Measurements from ENCODE around the gene ZFYVE9.
"Not testable (repeated sequence)": the region's sequence is repeated elsewhere in the genome, so short reads cannot be mapped to it uniquely, and the experiment has no call there.

ZFYVE9 gene, protein sequence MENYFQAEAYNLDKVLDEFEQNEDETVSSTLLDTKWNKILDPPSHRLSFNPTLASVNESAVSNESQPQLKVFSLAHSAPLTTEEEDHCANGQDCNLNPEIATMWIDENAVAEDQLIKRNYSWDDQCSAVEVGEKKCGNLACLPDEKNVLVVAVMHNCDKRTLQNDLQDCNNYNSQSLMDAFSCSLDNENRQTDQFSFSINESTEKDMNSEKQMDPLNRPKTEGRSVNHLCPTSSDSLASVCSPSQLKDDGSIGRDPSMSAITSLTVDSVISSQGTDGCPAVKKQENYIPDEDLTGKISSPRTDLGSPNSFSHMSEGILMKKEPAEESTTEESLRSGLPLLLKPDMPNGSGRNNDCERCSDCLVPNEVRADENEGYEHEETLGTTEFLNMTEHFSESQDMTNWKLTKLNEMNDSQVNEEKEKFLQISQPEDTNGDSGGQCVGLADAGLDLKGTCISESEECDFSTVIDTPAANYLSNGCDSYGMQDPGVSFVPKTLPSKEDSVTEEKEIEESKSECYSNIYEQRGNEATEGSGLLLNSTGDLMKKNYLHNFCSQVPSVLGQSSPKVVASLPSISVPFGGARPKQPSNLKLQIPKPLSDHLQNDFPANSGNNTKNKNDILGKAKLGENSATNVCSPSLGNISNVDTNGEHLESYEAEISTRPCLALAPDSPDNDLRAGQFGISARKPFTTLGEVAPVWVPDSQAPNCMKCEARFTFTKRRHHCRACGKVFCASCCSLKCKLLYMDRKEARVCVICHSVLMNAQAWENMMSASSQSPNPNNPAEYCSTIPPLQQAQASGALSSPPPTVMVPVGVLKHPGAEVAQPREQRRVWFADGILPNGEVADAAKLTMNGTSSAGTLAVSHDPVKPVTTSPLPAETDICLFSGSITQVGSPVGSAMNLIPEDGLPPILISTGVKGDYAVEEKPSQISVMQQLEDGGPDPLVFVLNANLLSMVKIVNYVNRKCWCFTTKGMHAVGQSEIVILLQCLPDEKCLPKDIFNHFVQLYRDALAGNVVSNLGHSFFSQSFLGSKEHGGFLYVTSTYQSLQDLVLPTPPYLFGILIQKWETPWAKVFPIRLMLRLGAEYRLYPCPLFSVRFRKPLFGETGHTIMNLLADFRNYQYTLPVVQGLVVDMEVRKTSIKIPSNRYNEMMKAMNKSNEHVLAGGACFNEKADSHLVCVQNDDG (N-terminal part only)

DNA sequence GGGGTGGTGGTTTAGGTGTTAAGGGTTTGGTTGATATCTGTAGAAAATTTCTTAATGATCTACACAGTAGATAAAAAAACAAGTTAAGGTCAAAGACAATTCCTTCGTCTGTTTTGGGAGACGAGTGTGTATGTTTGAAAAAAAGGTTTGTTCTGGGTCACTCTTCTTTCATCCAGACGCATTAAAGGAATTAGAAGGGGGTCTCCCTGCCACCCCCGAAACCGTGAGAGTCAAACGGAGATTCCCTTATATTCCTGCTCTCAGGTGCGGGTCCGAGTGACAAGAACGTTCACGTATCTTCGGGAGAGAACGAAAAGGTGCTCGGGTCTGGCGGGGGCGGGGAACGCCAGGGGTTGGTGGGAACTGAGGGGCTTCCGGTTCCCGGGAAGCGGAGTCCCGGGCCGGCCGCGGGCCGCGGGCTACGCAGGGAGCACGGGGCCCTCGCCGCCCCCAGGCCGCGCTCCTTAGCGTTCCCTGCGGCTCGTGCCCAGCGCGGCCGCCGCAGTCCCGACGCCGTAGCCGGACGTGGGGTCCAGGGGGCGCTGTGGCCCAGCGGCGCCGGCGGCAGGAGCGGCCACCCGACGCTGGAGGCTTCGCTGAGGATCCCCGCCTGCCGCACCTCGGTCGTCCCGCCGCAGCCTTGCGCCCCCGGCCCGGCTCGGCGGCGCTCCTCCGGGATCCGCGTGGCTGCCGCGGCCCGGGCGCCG, at the start of gene ZFYVE9:
Gene ZFYVE9 (plus strand): TSS at position 577 of the 707 bp plus-strand sequence. CDS start 91,118 bp downstream, outside the sequence.
- DNase-seq = no peak

DNA sequence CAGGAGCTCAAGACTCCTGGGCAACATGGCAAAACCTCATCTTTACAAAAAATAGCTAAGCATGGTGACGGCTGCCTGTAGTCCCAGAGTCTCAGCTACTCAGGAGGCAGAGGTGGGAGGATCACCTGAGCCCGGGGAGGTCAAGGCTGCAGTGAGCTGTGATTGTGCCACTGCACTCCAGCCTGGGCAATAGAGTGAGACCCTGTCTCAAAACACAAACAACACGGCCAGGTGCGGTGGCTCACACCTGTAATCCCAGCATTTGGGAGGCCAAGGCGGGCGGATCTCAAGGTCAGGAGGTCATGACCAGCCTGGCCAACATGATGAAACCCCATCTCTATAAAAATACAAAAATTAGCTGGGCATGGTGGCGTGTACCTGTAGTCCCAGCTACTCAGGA, 47.6 kb upstream of the ZFYVE9 start:
- not testable (repeated sequence) for DNase-seq

DNA sequence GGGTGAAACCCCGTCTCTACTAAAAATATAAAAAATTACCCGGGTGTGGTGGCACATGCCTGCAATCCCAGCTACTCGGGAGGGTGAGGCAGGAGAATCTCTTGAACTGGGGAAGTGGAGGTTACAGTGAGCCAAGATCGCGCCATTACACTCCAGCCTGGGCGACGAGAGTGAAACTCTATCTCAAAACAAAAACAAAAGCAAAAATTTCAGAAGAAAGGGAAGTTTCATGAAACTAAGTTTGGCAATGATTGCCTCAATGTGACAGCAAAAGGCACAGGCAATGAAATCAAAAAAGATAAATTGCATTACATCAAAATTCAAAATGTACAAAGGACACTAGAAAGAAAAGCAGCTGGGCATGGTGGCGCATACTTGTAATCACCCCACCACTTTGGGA, 45.7 kb upstream of the ZFYVE9 start:
- no peak for DNase-seq

DNA sequence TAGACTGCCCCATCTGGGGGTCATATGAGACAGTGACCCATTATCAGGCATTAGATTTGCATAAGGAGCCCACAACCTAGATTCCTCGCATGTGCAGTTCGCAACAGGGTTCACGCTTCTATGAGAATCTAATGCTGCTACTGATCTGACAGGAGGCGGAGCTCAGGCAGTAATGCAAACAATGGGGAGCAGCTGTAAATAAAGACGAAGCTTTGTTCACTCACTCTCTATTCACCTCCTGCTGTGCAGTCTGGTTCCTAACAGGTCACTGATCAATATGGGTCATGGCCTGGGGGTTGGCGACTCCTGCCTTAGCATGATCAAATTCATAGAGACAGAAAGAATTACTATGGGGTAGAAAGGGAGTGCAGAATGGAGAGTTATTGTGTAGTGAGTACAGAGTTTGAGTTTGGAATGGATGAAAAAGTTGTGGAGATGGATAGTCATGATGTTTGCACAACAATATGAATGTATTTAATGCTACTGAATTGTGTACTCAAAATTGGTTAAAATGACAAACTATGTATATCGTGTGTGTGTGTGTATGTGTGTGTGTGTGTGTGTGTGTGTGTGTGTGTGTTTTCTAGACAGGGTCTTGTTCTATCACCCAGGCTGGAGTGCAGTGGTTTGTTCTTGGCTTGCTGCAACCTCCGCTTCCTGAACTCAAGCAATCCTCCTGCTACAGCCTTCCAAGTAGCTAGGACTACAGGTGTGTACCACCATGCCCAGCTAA, 43.6 kb upstream of the ZFYVE9 start:
- DNase-seq = no peak

DNA sequence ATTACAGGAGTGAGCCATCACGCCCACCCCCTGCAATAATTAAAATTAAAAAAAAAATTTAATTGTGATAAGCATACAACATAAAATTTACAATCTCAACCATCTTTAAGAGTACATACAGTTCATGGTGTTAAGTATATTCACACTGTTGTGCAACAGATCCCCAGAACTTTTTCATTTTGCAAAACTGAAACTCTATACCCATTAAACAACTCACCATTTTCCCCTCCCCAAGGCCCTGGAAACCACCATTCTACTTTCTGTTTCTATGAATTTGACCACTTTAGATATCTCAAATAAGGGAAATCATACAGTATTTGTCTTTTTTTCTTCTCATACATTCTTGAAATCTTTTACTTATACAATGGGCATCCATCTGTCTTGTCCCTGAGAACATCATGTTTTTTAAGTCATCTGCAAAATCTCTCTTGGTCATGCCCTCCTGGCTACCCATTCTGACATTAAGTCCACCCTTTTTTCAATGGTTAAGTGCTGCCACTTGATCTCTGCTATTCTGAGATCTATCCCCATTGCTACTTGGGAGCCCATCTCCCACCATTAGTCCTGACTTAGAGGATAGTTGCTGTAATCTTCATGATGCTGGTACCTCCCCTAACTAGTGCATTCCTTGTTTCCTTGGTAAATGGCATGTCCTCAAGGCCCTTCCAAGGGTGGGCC, 39.4 kb upstream of the ZFYVE9 start:
- DNase-seq = no peak

DNA sequence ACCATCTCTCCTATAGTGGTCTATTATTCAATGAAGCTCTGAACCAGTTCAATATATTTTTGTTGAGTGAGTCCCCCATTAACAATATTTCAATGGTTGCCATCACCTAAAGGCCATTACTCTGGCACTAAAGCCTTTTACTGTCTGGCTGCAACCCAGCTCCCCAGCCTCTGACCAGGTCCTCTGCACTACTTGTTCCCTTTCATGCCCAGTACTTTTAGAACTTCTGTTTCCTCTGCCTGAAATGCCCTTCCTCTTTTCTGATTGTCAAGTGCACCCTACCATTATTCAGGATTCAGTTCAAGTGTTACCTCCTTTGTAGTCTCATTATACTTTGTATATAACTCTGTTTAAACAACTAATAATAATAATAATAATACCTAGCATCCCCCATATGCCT, 30.4 kb upstream of the ZFYVE9 start:
- DNase-seq = no peak

DNA sequence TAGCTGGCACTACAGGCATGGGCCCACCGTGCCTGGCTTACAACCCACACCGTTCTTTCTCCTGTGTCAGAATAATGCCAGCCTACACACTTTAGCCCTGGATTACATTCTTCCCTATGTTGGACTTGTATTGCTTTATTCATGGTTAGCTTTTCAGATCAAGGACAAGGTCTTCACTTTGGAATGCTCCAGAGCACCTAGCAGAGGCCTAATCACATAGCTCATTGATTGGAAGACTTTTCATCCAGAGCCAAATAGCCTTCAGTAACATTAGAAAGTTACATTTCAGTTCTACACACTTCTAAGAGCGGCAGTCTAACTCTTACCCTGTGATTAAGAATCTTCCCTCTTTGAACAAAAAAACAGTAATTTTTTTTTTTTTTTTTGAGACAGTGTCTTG, 29.4 kb upstream of the ZFYVE9 start:
- no peak for DNase-seq

DNA sequence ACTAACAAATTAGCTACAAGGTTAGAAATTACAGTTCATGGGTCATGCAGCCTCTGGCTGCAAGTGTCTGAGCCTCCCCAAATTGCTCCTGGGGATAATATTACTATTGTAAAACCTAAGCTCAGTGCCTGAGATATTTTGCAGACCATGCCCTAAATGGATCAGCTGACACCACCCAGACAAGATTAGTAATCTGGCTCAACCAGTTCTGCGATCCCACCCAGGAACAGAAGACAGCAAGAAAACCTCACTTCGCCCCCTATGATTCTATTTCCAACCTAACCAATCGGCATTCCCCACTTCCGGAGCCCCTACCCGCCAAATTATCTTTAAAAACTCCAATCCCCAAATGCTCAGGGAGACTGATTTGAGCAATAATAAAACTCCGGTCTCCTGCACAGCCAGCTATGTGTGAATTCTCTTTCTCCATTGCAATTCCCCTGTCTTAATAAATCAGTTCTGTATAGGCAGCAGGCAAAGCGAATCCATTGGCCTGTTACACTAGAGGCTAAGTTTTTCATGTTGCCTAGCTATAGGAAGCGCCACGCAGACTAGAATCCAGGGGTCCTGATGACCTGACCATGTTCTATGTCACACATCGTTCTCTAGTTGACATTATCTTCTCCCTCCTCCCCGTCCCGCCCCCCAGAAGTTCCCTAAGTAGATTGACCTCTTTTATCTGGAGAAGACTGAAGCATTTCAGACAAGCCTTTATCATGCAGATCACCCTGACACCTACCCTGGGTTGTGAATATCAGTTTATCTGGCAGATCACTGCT, 22.4 kb upstream of the ZFYVE9 start:
- no peak for DNase-seq

DNA sequence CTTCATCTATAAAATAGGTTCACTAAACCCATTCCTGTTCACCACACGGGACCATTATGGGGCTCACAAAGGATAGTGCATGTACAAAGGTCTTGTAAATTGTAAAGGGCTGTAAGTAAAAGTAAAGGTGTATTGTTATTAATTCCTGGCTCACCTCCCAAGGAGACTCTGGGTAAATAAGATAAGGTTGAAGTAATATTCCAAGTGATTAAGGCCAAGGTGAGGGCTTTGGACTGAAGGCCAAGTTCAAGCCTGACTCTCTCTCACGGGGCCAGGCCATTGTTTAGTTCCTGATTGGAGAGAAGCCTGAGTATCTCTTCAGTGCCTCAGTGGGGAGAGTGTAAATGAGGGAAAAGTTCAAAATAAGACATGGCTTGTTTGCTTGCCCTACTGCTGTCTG, 19.5 kb upstream of the ZFYVE9 start:
- no peak for DNase-seq

DNA sequence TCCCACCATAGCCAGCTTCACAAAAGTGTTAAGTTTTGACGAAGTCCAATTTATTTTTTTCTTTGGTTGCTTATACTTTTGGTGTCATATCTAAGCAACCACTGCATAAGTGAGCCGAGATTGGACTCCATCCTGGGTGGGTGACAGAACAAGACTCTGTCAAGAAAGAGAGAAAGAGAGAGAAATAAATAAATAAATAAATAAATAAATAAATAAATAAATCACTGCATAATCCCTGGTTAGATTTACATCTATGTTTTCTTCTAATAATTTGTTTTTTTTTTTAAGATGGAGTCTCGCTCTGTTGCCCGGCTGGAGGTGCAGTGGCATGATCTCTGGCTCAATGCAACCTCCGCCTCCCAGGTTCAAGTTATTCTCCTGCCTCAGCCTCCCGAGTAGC, 18.3 kb upstream of the ZFYVE9 start:
- no peak for DNase-seq

DNA sequence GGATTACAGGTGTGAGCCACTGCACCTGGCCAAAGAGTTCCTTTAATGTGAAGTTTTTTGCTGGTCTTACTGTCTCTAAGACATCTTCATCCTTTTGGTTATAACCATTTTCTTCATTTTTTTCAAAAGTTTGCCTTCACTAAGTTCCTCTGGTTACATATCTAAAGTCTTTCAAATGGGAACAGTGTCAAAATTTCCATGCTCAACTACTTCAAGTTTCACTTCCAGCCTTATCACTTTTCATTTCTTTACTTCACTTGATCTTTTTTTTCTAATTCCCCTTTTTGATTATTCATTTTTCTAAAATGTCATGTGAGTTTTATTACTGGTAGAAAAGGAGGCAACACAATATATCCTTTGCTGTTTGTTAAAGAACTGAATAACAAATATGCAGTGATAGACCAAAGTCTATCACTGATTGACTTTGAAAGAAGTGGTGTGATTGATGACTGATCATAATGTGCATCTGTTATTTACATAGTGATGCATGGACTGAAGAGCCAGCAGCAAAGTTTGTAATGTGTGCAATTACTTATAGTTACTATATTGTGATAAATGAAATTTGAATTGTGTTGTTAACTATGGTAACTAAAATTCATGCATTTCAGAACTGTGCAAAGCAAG, 16.0 kb upstream of the ZFYVE9 start:
- no peak for DNase-seq

DNA sequence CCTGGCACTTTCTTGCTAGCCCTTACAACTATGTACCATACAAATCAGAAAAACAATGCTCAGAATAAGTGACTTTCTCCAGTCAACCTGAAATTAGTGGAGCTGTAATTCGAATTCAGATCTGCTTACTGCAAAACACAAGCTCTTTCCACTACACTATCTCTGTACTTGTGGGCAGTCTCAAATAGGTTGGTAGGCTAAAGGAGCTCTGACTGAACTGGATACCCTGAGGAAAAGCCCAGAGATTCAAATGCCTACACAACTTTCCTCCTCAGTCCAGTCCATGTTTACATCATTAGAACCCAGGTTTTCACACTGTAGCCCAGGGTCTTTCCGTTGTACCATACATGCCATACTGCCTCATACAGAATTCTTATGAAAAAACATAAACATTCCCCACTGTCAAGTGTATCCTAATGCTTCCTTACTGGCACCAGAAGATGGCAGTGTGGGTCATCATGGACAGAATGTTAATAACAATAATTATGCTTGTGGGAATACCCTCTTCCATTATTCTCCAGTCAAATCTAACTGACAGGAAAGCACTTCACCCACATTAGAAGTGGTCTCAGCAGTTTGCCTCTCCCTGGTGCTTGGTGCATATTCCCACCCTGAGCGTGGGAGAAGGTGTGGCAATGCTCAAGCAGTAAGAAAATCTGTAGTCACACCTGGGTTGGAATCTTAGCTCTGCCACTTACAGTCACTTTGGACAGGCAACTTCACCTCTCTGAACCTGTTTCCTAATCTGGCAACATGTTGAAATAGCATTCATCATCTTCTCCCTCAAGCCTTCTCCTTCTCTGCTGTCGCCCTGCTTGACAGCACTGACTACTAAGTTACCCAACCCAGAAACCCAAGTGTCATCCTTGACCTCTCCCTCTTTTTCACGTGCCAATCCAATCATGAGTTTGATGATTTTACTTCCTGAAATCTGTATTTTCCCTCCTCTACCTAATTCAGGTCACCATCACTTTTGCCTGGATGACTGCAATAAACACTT, 14.4 kb upstream of the ZFYVE9 start:
- DNase-seq = peak; percentile 46

DNA sequence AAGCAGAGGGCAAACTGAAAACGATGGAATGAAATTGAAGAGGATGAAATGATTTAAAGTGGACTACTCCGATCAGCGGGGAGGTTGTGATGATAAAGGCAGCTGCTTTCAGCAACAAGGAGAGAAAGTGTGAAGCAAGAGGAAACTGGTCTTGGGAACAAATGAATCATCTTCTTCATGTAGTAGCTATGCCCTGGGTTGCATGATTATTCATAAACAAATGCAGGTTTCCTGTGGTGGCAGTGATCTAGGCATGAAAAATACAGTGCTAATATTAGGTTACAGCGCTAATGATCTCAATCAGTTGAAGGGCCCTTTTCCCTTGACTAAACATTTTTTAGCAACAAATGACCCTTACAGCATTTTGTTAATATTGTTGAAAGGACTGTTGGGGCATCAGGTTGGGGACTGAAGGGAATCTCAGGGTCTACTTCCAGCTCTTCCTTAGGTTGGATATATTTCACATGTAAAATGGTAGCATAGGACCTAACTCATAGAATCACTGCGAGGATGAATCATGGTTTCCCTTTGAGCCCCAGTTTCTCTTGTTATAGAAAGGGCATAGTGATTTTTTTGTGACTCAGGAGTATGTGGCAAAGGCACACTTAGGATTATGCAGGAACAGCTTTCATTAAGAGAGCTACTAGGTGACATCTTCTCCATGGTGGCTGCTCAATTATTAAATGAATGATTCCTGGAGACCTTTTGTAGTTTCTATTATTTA, 1.9 kb upstream of the ZFYVE9 start:
- DNase-seq = no peak

DNA sequence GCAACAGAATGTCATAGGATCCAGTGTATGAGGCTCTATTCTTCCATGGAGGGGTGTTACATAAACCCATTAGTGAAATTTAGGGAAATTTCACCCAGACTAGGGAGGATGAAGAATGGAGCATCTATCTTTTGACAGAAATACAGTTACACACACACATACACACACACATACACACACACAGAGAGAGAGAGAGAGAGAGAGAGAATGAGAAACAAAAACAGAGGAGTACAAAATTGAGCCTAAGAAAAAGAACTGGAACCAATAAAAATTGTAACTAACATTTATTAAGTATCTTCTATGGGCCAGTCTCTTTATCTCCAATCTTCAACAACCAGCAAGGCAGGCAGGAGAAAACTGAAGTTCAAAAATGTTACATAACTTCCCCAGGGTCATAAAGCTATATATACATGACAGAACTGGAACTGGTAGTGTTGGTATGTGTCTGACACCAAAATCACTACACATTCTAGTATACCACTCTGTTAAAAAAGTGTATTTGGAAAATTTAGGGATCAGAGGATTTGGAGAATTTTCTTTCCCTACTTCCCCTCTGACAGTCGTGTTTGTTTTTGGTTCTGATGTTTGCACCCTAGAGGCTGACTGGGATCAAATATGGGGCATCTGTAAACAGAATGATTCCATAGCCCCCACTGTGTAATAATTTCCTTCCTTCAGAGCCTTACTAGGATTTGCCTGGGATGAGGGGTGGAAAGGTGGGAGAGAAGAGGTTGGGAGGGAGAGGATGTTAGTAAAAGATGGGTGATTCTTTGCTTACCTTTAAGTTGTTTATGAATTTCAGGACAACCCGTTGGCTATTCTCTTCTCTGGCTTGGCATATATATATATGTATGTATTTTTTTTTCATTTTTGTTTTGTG, 1.0 kb upstream of the ZFYVE9 start:
- DNase-seq = no peak

DNA sequence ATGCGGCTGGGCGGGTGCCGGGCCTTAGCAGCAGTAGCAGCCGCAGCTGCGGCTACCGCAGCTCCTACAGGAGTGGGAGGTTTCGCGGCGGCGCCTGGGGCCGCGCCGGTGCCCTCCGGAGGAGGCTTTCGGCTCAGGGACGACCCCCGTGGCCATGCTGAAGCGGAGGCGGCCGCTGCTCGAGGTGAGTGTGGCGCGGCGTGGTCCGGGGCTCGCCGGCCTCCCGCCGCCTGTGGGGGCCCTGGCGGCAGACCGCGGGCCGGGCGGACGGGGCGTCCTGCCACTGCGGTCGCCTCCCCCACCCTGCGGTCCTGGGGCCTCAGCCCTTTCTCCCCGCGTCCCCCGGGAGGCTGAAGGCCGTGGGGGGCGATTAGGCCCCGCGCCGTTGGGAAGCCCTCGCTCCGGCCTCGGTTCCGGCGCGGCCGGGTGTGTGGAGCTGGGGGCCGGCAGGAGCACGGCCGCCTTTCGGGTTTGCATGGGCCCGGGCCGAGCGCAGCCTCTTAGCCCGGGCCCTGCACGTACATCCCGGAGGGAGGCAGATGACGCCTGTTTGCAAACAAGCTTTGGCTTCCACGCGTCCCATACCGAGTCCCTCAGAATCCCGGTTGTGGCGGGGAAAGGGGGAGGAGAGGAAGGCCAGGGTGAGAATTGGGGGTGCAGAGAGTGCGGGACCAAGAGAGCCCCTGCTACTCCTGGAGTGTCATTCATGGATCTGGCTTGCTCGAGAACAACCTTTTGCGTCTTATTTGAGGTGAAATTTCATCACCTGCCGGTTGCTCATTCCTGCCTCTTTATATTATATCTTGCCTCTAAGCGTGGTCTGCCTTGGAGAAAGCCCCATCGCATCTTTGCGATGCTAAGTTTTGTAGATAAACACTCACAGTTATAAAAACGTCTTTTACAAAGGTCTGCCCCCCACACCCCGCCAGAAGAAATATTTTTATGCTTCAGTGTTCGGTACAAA, 613 bp downstream of the ZFYVE9 start:
- DNase-seq = no peak

DNA sequence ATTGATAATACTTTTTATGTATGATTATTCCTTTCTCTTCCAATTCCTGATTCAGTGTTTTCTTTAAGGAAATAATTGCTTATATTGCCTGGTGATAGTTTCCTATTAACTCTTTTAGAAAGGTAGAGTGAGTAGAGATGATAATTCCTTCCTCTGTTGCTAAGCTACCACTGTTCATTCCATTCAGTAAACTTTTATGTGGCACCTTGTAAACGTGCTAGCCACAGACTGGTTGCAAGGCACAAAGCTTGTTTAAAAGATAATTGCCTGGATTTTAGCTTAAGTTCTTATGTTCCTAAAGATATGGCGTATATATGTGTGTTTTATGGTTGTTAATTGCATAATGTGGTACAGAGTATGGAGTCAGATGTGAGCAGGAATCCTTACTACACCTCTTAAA, 3.2 kb downstream of the ZFYVE9 start:
- DNase-seq = no peak
